Stimulated activated CD8-positive, alpha-beta memory T cell treated with anti-CD3 and anti-CD28 coated beads, Interleukin-12 subunit alpha, Interleukin-12 subunit beta, amount 100 ng/mL, for 4 hours (primary cell): ENCODE data around the gene COL5A1.

Experiments used
- DNase-seq: peaks from one replicate; pipeline ENCODE4 v3.0.0-alpha.2; 2020; ENCODE audit warnings: low read depth

The COL5A1 gene

DNA sequence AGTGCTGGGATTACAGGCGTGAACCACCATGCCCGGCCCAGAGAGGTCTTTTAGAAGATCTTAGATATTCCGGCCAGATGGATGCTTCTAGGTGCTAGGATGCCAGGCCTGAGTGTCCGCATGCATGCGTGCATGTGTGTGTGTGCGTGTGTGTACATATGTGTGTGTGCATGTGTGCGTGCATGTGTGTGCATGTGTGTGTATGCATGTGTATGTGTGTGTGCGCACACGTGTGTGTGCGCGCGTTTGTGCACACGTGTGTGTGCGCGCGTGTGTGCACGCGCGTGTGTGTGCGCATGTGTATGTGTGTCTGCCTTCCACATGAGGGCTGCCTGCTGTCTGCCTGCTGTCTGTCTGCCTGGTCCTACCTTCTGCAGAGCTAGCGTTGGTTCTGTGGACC, 151.0 kb downstream of the COL5A1 start:
- DNase-seq: no peak

DNA sequence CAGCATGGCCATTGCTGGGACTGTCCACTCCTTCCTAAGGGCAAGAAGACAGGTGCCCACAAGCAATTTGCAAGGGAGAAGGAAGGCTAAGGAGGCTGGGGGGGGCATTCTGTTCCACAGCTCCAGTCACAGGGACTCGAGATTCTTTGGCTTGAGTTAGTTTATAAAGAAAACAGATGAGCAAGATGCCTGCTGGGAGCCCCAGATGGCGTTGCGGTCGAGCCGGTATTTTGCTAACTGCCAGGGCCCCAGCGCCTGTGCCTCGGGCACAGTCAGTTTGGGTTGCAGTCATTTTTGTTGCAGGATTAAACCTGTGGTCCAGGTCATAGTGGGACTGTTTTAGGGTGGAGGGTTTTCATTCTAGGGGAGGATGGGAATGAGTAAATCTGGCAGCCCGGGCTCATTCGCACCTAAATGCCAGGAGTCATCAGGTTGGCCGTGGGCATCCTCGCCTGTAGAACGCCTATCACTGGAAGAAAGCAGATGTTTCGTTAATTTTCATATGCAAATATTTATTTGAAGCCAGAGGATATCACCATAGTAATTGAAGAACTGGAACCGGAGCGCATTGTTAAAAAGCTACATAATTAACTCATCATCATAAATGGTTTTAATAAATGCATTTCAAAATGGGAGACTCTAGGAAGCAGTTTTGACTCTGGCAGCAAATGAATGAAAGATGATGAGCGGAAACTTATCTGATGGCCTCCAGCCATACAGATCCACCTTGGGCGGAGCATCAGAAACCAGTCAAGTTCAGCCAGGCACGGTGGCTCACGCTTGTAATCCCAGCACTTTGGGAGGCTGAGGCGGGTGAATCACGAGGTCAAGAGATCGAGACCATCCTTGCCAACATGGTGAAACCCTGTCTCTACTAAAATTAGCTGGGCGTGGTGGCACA, 151.9 kb downstream of the COL5A1 start:
- DNase-seq: no peak

DNA sequence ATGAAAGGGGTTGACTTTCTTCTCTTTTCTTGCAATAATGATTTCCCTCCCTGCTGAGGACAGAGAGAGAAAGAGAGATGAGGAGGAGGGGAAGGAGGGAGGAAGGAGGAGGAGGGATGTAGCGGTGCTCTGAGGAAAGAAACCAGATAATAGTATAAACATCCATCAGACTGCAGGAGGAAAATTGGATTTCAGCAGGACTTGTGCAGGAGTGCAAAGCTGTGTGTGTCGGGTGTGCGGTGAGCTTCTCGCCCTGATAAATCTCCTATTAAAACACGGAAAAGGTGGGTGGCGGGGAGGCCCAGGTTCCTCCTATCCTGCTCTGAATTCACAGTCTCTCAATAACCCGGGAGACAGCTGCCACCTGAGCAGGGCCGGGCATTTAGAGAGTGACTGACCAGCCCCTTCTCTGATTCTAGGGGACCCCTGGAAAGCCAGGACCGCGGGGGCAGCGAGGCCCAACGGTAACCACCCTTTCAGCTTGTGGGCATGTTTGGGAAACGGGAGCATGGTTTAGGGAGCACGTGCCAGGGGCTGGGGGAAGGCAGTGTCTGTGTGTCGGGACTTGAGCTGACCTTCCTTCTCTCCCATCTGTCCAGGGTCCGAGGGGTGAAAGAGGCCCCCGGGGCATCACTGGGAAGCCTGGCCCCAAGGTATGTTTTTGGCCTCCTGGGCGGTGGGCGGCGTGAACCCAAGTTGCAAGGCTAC, 153.2 kb downstream of the COL5A1 start:
- DNase-seq: no peak

DNA sequence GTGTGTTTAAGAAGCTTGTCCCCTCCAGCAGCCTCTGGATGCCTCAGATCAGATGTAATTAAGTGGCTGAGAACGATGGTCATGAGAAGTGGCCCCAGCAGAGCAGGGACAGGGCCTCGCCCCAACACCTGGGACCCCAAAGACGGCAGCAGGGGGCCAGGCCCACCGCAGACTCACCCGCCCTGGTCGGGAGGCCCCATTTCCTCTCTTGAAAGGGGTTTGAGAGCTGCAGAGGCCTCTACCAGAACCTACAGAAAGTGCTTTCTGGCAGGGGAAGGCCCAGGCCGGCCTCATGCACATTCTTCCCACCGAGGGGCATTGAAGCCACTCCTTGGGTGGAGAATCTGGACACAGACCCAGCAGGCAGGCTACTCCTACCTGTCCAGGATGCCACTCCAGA, 153.8 kb downstream of the COL5A1 start:
- DNase-seq: no peak

DNA sequence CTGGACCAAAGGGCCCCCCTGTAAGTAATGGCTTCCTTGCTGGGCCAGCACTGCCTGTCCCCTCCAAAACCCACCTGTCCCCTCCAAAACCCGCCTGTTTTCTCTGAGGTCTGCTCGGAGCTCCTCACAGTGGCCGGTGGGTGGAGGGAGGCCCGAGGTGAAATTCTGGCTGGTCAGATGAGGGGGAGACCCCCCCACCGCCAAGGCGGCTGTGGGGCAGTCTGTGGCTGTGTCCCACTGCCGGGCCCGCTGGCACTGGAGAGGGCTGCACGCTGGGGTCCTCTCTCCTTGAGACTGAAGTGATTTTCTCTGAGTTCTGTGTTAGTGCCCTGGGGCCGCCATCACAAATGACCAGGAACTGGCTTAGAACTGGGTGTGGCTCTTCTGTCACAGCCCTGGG, 155.3 kb downstream of the COL5A1 start:
- DNase-seq: no peak

DNA sequence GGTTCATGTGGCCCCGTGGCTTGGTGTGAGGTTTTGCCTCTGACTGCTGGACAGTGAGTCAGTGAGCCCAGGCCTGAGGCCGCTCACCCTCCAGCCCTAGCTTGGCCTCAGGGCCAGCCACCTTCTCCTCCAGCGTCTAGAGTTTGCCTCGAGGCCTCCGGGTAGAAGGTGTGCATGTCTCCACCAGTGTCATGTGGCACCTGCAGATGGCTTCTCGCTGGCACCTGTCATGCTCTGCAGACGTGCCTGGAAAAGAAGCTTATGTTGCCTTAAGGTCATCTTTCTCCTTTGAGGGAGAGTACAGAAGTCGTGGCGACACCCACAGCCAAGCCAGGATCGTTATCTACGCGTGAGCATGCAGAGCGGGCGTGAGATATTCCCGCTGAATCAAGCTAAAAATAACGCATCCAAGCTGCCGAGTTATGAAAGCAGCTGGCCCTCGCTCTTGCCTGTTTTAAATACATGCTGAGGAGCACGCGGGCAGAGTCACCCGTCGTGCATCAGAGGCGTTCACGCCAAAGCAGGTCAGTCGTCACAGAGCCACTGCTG, 159.3 kb downstream of the COL5A1 start:
- DNase-seq: no peak

DNA sequence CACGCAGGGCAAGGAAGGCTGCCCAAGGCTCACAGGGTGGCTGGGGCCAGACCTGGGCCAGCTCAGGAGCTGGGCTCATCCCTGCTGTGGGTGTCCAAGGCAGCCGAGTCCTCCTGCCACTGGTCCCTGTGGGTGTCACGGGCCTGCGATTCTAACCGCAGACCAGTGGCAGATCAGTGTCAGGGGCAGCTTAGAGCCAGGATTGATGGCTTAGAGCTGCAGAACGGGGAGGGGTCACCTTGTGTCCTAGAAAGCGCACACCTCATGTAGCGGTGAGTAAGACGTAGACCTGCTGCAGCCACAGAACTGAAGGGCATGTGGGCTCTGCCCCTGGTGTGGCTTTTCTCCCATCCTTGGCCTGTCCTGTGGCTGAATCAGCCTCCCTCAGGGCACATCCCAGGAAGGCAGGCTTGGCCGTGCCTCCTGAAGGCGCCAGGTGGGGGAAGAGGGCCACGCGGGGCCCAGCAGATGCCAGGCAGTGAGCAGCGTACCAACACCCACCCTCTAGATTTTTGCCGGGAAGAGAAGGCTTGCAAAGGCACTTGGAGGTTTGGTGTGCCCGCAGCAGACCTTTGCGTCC, 160.7 kb downstream of the COL5A1 start:
- DNase-seq: no peak

DNA sequence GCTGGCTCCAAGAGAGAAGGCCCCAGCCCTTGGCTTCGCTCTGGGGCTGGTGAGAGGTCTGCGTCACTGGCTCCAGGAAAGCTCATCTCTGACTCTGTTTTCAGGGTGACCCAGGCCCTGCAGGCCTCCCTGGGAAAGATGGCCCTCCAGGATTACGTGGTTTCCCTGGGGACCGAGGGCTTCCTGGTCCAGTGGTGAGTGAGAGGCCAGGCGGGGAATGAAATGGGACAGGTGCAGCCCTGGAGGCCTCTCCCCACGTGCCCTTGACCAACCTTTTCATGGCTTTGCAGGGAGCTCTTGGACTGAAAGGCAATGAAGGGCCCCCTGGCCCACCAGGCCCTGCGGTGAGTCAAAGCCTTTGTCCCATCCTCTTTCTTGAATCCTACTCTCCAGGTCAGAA, 163.3 kb downstream of the COL5A1 start:
- no peak for DNase-seq

DNA sequence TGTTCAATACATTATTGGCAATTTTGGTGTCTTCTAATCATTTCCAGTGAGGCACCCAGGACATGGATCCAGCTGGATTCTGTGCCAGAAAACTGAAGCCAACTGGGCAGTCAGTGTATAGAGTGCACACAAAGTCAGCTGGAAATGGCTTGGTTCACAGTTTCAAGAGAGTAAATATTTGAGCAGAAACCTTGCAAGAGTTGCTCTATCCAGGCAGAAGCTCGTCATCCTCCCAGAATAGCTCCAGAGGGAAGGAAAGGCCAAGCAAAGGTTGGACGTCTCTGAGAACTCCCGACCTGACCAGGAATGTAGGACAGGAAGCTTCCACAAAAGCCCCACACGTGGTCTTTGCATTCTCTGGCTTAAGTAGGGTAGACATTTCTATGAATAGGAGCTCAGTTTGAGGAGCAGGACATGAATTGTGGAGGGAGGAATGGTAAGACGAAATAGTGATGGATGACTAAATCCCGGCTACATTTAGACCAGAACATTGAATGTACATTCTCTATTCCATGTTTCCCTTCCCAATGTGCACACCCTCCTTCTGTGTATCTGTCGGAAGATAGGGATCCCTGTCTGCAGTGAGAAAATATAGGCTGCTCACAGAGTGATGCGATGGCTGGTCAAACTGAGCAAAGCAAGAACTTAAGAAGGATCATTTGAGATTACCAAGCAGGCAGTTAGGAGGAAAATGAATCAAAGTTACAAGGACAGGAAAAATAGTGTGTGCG, 166.3 kb downstream of the COL5A1 start:
- DNase-seq: no peak

DNA sequence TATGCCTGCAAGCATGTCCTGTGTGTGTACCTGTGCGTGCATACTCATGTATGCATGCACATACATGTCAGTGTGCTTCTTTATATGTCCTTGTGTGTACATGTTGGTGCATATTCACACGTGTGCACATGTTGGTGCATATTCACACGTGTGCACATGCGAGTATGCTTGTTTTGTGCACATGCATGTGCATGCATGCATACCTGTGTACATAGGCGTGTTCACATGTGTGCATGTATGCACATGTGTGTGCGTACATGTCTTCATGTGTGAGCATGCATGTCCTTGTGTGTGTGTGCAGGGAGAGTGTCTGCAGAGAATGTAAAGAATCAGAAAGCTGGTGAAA, 166.8 kb downstream of the COL5A1 start:
- no peak for DNase-seq

DNA sequence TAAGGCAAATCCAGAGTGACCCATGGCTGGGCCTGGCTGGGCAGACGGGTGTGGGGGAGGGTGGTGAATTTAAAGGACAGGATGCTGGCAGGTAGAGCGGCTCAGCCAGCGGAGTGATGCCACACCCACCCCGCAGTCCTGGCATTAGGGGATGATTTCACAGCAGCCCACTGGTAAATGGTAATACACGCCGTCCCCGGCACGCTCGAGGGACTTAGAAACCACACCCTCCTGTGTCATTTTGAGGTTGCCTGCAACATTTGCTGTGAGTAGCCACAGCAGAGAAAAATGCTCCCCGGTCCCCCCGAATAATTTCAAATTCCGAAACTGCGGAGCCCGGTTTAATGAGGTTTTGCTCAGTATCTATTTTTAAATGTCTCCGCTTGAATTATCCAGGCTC, 167.7 kb downstream of the COL5A1 start:
- no peak for DNase-seq

DNA sequence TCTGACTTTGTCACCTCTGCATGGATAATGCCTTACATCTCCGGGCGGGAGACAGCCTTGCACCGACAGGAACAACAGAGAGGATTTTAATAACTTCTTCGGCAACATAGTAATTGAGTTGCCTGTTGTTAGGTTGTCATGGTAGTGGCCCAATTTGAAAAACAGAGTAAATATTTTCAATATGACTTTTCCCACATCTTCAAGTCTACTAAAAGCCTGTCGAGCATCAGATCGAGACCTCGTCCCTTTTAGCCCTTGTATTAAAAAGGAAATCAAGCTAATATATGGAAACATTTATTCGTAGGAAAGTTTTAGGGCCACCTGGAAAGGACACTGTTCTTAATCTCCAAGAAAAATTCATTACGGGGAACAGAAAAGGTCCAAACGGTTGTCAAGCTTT, 168.2 kb downstream of the COL5A1 start:
- no peak for DNase-seq

DNA sequence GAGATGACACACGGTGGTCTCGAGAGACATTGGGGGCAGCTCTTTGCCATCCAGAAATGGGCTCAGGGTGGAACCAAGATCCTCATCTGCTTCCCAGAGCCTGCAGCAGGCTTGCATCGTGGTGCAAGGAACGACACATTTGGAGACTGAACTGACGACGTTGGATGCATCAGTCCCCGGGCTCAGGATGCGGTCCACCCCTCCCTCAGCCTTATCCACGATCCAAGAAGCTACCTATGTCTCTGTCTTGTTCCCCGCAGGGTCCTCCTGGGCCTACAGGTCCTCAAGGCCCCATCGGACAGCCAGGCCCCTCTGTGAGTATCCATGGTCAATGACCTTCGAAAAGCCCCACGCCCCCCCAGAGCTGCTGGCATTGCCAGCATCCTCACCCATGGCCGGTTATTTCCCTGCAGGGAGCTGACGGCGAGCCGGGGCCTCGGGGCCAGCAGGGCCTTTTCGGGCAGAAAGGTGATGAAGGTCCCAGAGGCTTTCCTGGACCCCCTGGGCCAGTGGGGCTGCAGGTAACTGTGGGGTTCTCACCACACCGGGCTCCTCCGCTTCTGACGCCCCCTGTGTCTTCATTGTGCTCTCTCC, 169.6 kb downstream of the COL5A1 start:
- DNase-seq: no peak

DNA sequence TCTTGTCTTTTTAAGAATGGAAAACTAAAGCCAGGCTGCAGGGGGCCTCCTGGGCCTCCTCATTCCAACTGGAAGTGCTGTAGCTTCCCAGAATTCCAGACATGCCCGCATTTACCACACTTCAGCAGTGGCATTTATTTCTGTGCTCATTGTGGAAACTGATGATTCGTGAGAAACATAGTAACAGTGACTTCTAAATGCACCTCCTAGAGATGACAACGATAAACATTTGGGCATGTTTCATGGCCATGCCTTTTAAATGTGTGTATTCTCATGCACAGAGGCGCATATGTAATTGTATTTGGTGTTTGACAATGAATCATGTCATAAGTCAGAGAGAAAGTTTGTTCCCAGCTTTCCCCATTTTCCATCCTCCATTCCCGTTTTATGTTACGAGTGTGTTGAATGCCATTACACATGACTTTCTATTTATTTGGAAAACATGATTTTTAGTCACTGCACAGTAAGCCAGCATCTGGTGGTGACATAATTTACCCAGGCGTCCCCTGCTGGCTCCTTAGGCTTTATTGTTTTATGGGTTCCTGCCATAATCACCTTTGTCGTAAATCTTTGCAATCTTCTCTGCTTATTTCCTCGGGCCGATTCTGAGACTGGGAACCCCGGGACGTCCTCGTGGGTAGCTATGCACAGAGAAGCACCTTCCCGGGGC, 170.2 kb downstream of the COL5A1 start:
- no peak for DNase-seq

DNA sequence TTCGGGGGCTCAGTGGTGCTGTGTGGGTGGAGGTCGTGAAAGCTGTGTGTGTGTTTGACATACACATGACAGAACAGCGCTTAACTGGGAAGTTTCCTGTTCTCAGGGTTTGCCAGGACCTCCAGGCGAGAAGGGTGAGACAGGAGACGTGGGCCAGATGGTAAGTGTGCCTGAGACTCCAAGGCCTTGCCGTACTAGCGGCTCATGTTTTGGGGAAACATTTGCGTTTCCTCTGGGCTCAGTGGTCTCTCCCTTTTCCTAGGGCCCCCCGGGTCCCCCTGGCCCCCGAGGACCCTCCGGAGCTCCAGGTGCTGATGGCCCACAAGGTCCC, 170.7 kb downstream of the COL5A1 start:
- no peak for DNase-seq

DNA sequence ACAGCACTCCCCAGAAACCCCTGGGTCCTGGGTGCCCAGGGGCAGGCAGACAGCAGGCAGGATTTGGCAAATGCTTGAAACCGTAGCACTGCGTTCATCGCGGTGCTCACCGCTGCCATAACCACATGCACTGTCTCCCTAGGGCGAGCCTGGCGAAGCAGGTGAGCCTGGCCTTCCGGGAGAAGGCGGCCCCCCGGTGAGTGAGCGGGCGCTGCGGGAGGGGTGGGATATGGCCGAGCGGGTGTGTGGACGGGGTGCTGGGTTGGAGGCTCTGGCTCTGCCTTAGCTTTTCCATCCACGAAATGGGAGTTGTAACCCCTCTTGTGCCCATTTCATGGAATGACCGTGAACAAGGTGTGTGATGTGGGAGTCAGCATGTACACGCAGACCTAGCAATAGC, 172.2 kb downstream of the COL5A1 start:
- DNase-seq: no peak

DNA sequence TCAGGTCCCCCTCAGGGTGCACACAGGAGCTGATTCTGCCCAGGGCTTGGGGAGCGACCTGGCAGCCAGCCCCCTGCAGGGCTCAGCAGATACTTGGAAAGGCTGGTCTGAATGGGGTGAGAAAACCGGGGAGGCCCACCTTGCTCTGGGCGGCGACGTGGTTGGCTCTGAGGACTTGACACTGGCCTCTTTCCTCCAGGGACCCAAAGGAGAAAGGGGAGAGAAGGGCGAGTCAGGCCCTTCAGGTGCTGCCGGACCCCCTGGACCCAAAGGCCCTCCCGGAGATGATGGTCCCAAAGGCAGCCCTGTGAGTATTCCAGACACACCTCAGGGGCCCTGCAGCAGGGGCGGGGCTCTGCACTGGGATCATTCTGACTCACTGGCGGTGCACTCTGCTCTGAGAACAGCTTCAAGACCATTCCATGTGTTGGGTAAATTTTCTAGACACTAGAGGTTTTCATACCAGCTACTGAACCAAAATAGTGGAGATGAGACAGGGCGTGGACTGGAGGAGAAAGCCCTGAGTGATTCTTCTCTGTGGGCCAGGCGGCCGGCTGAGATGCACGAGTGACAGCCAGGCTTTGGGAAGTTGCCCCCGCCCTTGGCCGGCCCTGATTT, 173.1 kb downstream of the COL5A1 start:
- DNase-seq: no peak

DNA sequence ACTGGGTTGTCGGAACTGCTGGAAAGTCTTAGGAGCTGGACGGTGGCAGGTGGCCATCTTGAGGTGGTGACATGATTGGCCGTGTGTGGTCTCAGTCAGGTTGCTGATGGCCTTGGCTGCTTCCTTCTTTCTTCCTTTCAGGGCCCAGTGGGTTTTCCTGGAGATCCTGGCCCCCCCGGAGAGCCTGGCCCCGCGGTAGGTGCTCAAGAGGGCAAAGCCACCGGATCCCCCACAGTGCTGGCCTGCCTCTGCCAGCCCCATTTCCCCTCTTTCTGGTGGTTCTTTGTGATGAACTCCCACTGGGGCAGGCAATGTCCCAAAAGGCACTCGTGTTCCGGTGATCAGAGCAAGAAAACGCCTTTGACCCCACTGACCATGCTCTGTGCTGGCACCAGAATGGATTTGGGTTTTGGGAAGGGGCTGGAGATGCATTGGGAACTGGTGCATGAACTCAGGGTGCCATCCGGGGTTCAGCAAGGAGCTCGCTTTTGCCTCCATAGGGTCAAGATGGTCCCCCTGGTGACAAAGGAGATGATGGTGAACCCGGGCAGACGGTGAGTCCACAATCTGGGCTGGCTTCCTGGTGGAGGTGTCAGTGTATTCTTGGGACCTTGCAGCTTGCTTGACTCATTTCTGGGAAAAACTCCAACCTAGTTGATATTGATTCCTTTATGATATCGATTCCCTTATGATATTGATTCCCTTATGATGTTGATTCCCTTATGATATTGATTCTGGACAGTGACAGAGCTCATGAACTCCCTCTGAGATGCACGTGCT, 174.0 kb downstream of the COL5A1 start:
- DNase-seq: no peak

DNA sequence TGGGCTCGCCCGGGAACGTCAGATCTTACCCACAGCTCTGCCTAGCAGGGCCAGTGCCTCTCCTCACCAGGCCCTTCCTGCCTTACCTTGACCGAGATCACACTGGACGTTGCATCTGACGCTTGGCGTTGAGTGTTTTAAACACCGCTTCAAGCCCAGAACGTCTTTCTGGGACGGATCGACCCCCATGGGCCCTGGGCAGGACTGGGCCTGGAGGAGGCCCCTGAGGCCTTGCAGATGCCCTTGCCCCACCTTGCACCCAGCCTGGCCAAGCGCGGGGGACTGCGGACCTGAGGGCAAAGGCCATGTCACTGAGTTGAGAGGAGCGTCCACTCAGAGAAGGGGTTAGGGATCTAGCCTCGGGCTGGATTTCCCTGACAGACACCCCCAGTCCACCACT, 174.7 kb downstream of the COL5A1 start:
- DNase-seq: no peak

DNA sequence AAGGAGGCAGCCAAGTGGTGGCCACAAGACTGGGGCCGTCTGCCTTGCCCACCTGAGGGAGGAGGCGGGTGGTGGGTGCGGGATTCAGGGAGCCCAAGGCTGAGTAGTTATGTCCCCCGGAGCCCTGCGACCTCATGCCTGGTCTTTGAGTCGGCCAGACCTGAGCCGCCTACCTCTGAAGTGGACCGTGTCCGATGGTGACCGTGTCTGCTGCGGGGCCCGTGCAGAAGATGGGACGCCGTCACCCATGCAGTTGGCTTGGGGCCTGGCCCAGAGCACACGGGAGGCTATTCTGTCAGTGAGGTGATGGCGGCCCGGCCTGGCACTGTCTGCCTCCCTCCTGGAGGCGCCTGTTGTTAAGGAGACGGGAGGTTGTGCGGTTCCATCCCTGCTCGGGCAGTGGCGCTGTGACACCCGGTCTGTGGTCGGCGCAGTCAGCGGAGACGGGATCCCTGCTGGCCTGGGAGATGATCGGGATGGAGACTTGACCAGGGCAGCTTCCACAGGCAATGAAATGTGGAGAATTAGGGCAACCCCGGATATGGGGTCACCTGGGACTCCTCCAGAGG, 176.5 kb downstream of the COL5A1 start:
- no peak for DNase-seq
